Measurements from ENCODE around the gene MTFMT. TPM values are rescaled to one million over a fixed set of nuclear protein-coding genes. Genes with fewer than 3 reads are reported as not detected.
"Not testable (repeated sequence)": the region's sequence is repeated elsewhere in the genome, so short reads cannot be mapped to it uniquely, and the experiment has no call there.

MTFMT gene
- 100 to 1,000 TPM in 1 of 4 donors, 10 to 100 TPM in 3; 11.7 to 159 (median 18.1) TPM for total RNA-seq

GRCh38 chr15:65028921-65029735 lies at the start of gene MTFMT:
MTFMT (minus strand) TSS chr15:65029639; CDS start chr15:65029613, 26 bp downstream.
- Histone ChIP-seq H3K36me3 (peaks cover 26% of the 10 kb centered on the region), H3K27ac (peak within 1 kb of the TSS; percentile 70), H3K27me3 (no peaks in the 10 kb centered on the region), H3K4me1 (peaks cover 25% of the 10 kb centered on the region), H3K4me3 (peak within 1 kb of the TSS; percentile 96), H3K9me3 (no peaks in the 10 kb centered on the region)
- peak; percentile 93 to 94 for DNase-seq (ENCODE audit: low spot score in 2 of 2)
- TF ChIP-seq POLR2A (IDR thresholded peaks at IDR 0.05) (peak in 1 of 2 donors; percentile 66), POLR2AphosphoS5 (IDR thresholded peaks at IDR 0.05) (peak in 1 of 3 donors; percentile 27), EP300 (IDR thresholded peaks at IDR 0.05) (no peak)
- under 1% methylated on average over 29 of the region's 73 CpGs for WGBS

- H3K4me3 ChIP-seq, result no peak overlapping the region
- no peak overlapping the region for H3K27ac ChIP-seq
- H3K36me3 ChIP-seq, result no peaks in the 10 kb centered on the region
- TF ChIP-seq EP300 (IDR thresholded peaks at IDR 0.05) (no peak), CTCF (IDR thresholded peaks at IDR 0.05) (peak in 1 of 2 donors; percentile 56), POLR2A (IDR thresholded peaks at IDR 0.05) (no peak), POLR2AphosphoS5 (IDR thresholded peaks at IDR 0.05) (no peak)
- no peaks in the 10 kb centered on the region for H3K9me3 ChIP-seq
- WGBS, result 13% methylated on average over 11 of the region's 24 CpGs
- H3K27me3 ChIP-seq, result peaks cover 16% of the 10 kb centered on the region
- DNase-seq (ENCODE audit: low spot score in 2 of 2), result no peak
- H3K4me1 ChIP-seq, result peaks cover 17% of the 10 kb centered on the region
Measured at GRCh38 chr15:65077981-65078352, 48.5 kb upstream of the MTFMT start.

GRCh38 chr15:65077291-65077980 lies 48.0 kb upstream of the MTFMT start:
- H3K4me1 ChIP-seq, result peaks cover 12% of the 10 kb centered on the region
- DNase-seq (ENCODE audit: low spot score in 2 of 2), result no peak
- WGBS, result 45% methylated on average over 39 of the region's 85 CpGs
- no peak overlapping the region for H3K4me3 ChIP-seq
- TF ChIP-seq POLR2AphosphoS5 (IDR thresholded peaks at IDR 0.05), result no peak
- H3K9me3 ChIP-seq, result no peaks in the 10 kb centered on the region
- H3K27me3 ChIP-seq, result peaks cover 16% of the 10 kb centered on the region
- H3K36me3 ChIP-seq, result no peaks in the 10 kb centered on the region
- H3K27ac ChIP-seq, result no peak overlapping the region

- TF ChIP-seq EP300 (IDR thresholded peaks at IDR 0.05) (no peak), POLR2A (IDR thresholded peaks at IDR 0.05) (no peak), CTCF (IDR thresholded peaks at IDR 0.05) (no peak), POLR2AphosphoS5 (IDR thresholded peaks at IDR 0.05) (no peak)
- Histone ChIP-seq H3K27ac (no peak within 1 kb of the TSS), H3K4me3 (no peak within 1 kb of the TSS), H3K36me3 (no peaks in the 10 kb centered on the region), H3K4me1 (peaks cover 9% of the 10 kb centered on the region), H3K9me3 (no peaks in the 10 kb centered on the region), H3K27me3 (peaks cover 16% of the 10 kb centered on the region)
- 86% methylated on average over 6 of the region's 73 CpGs for WGBS
- DNase-seq (ENCODE audit: low spot score in 2 of 2), result no peak
Measured at GRCh38 chr15:65076486-65077290, 47.2 kb upstream of the MTFMT start, which contains the start of gene KBTBD13. KBTBD13 (plus strand) TSS chr15:65076746; CDS start chr15:65076816, 70 bp downstream.

- not testable (repeated sequence) for H3K4me3 ChIP-seq; H3K9me3 ChIP-seq; H3K27ac ChIP-seq; DNase-seq (ENCODE audit: low spot score in 2 of 2); H3K36me3 ChIP-seq
- Histone ChIP-seq H3K27me3 (peaks cover 16% of the 10 kb centered on the region), H3K4me1 (peaks cover 17% of the 10 kb centered on the region)
- WGBS, result 87% methylated on average over 11 of the region's 12 CpGs
Measured at GRCh38 chr15:65075607-65076395, 46.4 kb upstream of the MTFMT start.

- H3K9me3 ChIP-seq; H3K36me3 ChIP-seq; H3K4me3 ChIP-seq; H3K27ac ChIP-seq; DNase-seq (ENCODE audit: low spot score in 2 of 2): not testable (repeated sequence)
- WGBS, result 91% methylated on average over 9 of the region's 22 CpGs
- H3K4me1 ChIP-seq, result peaks cover 17% of the 10 kb centered on the region
- H3K27me3 ChIP-seq, result peaks cover 16% of the 10 kb centered on the region
Measured at GRCh38 chr15:65074946-65075345, 45.5 kb upstream of the MTFMT start.
